GM12872 (cell line): ENCODE data around the gene CCBE1.

Source experiments
- TF ChIP-seq, protein P1 (sequence below): IDR thresholded peaks from 3 replicates; pipeline ENCODE4 v1.5.1; 2011; ENCODE audit warnings: low read depth, mild to moderate bottlenecking, low read length, moderate library complexity; ENCODE audit not compliant: insufficient read depth

The CCBE1 gene

GRCh38 chr18:59466980-59467379, 230.2 kb downstream of the CCBE1 start:
- TF ChIP-seq, protein P1, sequence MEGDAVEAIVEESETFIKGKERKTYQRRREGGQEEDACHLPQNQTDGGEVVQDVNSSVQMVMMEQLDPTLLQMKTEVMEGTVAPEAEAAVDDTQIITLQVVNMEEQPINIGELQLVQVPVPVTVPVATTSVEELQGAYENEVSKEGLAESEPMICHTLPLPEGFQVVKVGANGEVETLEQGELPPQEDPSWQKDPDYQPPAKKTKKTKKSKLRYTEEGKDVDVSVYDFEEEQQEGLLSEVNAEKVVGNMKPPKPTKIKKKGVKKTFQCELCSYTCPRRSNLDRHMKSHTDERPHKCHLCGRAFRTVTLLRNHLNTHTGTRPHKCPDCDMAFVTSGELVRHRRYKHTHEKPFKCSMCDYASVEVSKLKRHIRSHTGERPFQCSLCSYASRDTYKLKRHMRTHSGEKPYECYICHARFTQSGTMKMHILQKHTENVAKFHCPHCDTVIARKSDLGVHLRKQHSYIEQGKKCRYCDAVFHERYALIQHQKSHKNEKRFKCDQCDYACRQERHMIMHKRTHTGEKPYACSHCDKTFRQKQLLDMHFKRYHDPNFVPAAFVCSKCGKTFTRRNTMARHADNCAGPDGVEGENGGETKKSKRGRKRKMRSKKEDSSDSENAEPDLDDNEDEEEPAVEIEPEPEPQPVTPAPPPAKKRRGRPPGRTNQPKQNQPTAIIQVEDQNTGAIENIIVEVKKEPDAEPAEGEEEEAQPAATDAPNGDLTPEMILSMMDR, result no peak

- TF ChIP-seq, protein P1, result no peak
These were observed 232.7 kb downstream of the CCBE1 start for GRCh38 chr18:59464486-59464885.

DNA sequence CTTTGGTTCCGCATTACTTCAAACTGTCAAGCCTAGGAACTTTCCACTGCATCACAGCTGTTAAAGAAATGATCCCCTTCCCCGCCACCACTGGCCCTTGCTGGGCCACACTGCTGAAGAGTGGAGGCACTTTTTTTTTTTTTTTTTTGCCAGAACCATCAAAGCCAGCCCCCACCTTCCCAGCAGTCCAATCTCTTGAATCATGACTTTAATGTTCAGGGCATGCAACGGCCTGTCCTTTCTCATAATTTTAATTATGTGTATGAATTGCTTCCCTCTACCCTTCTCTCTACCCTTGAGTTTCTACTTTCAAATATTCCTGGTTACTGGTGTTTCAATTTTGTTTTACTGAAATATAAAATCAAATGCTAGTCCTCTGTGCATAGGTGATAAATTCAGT, 236.1 kb downstream of the CCBE1 start:
- TF ChIP-seq, protein P1, result no peak

- TF ChIP-seq, protein P1, result no peak
These were observed 237.2 kb downstream of the CCBE1 start for GRCh38 chr18:59460072-59460420.

- TF ChIP-seq, protein P1, result peak; percentile 53
These were observed 237.7 kb downstream of the CCBE1 start for GRCh38 chr18:59459369-59460071.

- TF ChIP-seq, protein P1, result no peak
These were observed 238.6 kb downstream of the CCBE1 start for GRCh38 chr18:59458575-59458974.

DNA sequence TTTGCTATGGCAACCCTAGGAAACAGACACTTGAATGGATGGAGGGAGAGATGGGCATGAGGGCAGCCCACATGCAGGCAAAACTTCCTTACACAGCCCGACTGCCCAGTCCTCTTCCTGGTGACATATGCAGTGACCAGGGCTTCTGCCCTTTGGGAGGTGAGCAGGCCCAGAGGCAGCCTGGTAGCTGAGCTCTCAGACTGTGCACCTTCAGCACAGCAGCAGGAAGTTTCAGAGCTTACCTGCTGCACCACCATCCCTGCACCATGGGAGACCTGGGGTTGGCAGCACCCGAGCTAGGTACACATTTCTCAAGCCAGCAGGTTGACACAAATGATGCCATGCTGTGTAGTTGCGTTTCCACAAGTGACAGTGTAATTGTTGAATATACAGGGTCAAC, 240.6 kb downstream of the CCBE1 start:
- TF ChIP-seq, protein P1, result no peak
